CD4-positive, alpha-beta T cell treated with Interleukin-2 at 100 ng/mL for 4 hours (primary cell): Measurements from ENCODE around the gene HERPUD2.
"Not testable (repeated sequence)": the region's sequence is repeated elsewhere in the genome, so short reads cannot be mapped to it uniquely, and the experiment has no call there.

ENCODE experiments used
- DNase-seq: peaks from one replicate; pipeline ENCODE4 v3.0.0-alpha.2; 2020; ENCODE audit warnings: low spot score

HERPUD2 gene

GRCh38 chr7:35714407-35714806, 19.5 kb upstream of the HERPUD2 start:
- no peak for DNase-seq

- DNase-seq, result no peak
Observed at GRCh38 chr7:35712563-35713226, 17.8 kb upstream of the HERPUD2 start.

GRCh38 chr7:35707422-35707821, 12.5 kb upstream of the HERPUD2 start:
- DNase-seq, result no peak

- no peak for DNase-seq
Observed at GRCh38 chr7:35705932-35706461, 11.1 kb upstream of the HERPUD2 start.

GRCh38 chr7:35704261-35704660, 9.3 kb upstream of the HERPUD2 start:
- no peak for DNase-seq

GRCh38 chr7:35702541-35702940, 7.6 kb upstream of the HERPUD2 start:
- DNase-seq, result no peak

GRCh38 chr7:35701287-35701900, 6.5 kb upstream of the HERPUD2 start:
- DNase-seq, result no peak

- no peak for DNase-seq
Observed at GRCh38 chr7:35700865-35701264, 5.9 kb upstream of the HERPUD2 start.

GRCh38 chr7:35700333-35700732, 5.4 kb upstream of the HERPUD2 start:
- DNase-seq, result no peak

GRCh38 chr7:35699796-35700305, 4.9 kb upstream of the HERPUD2 start:
- no peak for DNase-seq

GRCh38 chr7:35698382-35698781, 3.4 kb upstream of the HERPUD2 start:
- DNase-seq, result not testable (repeated sequence)

GRCh38 chr7:35697414-35698175, 2.7 kb upstream of the HERPUD2 start:
- no peak for DNase-seq

GRCh38 chr7:35695987-35696386, 1.1 kb upstream of the HERPUD2 start:
- DNase-seq, result no peak

- DNase-seq, result peak; percentile 35
Observed at GRCh38 chr7:35695473-35695850, 527 bp upstream of the HERPUD2 start.

- DNase-seq, result no peak
Observed at GRCh38 chr7:35694161-35694783, 663 bp downstream of the HERPUD2 start.

- DNase-seq, result peak; percentile 55
Observed at GRCh38 chr7:35691827-35692307, 3.1 kb downstream of the HERPUD2 start.

- no peak for DNase-seq
Observed at GRCh38 chr7:35691366-35691765, 3.6 kb downstream of the HERPUD2 start.

GRCh38 chr7:35690614-35691013, 4.3 kb downstream of the HERPUD2 start:
- DNase-seq, result not testable (repeated sequence)

GRCh38 chr7:35685781-35686180, 9.2 kb downstream of the HERPUD2 start:
- no peak for DNase-seq

- DNase-seq, result no peak
Observed at GRCh38 chr7:35681231-35682029, 13.5 kb downstream of the HERPUD2 start.

GRCh38 chr7:35680403-35681013, 14.4 kb downstream of the HERPUD2 start:
- peak; percentile 24 for DNase-seq
